Stimulated activated CD8-positive, alpha-beta memory T cell treated with anti-CD3 and anti-CD28 coated beads, Interleukin-4, amount 100 ng/mL, for 4 hours (primary cell): Measurements from ENCODE around the gene TYK2.

ENCODE experiments used
- DNase-seq, 2 donors: peaks; one replicate each; pipeline ENCODE4 v3.0.0-alpha.2; 2020; ENCODE audit warnings: low read depth in 2 of 2, low spot score in 1 of 2

Gene TYK2

DNA sequence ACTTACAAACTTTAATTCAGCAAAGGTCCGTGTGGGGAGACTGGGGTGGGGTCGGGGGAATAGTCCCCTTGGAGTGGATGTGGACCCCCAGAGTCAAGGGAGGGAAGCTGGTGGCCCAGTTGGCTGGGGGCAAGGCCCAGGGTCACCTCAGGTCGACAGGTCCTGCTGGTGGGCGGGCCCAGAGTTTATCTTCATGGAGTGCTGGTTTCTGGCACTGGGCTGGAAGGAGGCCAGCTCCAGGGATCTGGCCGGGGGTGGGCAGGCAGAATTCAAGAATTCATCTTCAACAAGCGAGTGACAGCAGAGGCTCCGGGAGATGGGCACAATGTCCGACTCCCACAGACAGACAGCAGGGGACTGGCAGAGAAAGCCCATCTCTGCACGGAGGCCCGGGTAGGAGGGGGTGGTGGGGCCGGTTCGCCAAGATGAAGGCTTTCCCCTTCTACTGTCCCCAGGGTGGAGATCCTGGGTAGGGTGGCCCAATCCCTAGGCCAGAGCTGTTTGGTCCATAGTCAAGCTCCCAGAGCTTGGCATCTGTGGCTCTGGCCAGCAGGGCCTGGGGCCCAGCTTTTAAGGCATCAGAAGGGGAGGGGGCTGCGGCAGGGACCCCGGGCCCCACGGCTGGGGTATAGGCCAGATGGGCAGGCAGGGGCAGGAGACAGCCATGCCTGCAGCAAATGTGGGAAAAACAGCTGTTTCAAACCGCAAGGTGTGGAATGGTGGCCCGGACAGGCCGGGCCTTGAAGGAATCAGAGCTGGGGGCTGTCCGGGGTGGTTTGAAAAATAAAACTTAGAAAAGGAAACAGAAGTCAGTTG is 63.9 kb downstream of the TYK2 start:
- DNase-seq = no peak

DNA sequence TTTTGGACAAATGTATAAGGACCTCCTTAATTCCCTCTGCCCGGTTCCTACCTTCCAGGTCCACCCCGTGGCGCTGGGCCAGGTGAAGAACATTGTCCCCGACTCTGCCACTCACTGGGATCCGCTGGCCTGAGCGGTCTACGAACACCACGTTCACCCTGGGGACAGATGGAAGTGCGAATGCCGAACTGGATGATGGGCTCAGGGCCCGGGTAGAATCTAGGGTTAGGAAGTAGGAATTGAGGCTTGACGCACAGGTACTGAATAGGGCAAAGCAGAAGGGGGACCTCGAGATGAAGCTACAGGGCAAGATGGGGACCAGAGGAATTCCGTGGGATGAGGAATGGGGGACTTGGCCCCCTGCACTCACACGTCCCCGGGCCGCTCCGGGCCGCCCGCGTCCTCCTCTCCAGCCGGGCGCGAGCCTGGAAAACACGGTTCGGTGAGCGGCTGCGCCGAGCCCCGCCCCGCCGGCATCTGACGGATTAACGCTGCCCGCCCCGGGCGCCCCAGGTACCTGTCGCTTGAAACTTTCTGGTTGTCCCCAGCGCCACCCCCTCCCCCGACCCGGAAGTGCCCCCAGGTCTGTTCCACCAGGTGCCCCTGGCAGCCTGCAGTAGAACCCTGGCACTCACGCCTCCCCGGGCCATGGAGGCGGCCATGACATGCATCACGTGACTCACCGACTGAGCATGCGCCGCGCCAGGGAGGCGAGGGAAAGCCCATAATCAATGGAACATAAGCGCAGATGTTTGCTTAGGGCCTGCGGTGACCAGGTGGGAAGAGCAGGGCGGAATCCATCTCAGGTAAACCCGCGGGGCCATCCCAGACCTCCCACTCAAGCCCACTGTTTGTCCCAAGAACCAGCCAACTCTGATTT is 64.8 kb downstream of the TYK2 start, which contains the start of gene FDX2:
TSS of gene FDX2 (minus strand) at position 681 of the 880 bp plus-strand sequence. CDS start at position 662, 19 bp downstream.
- DNase-seq = peak; percentile 82 to 89

DNA sequence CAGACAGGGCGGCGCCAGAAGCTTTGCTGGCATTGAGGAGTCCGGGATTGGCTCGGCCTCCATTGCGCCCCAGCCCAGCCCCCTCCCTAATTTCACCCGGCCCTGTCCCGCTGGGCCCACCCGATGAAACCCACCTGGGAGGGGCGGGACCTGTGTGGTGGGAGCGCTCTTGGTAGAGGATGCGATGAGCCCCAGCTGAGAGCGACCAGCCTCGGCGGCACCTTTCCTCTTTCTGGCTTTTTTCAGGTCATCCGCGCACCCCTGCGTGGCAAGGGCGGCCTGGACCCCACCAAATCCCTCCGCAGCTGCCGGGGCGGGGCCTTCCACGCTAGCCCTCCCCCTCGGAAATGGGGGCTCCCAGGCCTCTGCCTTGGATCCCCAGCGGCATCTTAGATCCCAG is 70.9 kb downstream of the TYK2 start, which contains the start of gene ZGLP1:
TSS of gene ZGLP1 (minus strand) at position 393 of the 400 bp plus-strand sequence.
- DNase-seq = no peak

DNA sequence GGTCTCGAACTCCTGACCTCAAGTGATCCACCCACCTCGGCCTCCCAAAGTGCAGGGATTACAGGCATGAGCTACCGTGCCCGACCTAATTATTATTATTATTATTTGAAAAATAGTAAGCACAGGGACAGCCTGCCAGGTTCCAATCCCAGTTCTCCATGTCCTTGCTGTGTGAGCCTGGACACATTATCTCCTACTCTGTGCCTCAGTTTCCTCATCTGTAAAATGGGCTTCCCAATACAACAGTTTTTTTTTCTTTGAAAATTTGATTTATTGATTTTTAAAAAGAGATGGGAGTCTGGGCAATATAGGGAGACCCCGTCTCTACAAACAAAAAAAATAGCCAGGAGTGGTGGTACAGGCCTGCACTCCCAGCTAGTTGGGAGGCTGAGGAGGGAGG is 74.0 kb downstream of the TYK2 start:
- DNase-seq = no peak

DNA sequence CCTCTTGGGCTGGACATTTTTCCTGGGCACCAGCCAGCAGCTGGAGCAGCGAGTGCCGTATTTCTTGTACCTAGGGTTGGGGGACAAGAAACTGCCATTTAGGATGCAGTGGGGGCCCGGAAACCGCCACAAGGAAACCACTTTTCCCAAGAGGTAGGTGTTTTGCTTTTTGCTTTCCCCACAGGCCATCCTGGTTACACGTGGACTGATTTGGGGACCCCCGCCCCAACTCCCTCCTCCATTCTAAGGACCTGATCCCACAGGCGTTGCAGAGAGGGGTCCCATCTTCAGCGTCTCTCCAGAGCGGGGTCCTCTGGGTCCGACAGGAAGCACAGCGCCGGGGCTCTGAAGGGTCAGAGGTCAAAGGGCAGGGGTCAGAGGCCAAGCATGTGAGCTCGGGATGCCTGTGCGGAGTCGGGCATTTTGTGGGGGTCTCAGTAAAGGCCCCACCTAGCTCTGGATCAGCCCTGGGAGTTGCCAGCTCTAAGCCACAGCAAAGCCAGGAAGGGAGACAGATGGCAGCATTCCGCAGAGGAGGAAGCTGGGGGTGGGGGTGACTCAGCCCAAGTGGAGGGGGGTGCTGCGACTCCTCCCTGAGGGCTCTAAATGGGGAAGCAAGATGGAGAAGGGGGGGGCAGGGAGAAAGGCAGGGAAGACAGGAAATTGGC is 75.1 kb downstream of the TYK2 start:
- DNase-seq = no peak
